Trophoblast cell (in vitro differentiated cells and primary cell): Measurements from ENCODE around the gene CYP17A1.
"Not testable (repeated sequence)": the region's sequence is repeated elsewhere in the genome, so short reads cannot be mapped to it uniquely, and the experiment has no call there.

ENCODE experiments used
- DNase-seq, 2 donors: peaks; one replicate each; pipeline ENCODE4 v3.0.0-alpha.2; 2016
- H2AFZ ChIP-seq: 2 replicates; pipeline ENCODE4 v1.6.1; 2013; ENCODE audit warnings: low read length, moderate library complexity, mild to moderate bottlenecking; ENCODE audit not compliant: insufficient read depth, poor library complexity
- H2AK5ac ChIP-seq: 2 replicates; pipeline ENCODE4 v1.6.1; 2013; ENCODE audit warnings: mild to moderate bottlenecking, low read length
- H2BK120ac ChIP-seq: 2 replicates; pipeline ENCODE4 v1.6.1; 2013; ENCODE audit warnings: low read length, mild to moderate bottlenecking, moderate library complexity; ENCODE audit not compliant: insufficient read depth, poor library complexity
- H2BK12ac ChIP-seq: 2 replicates; pipeline ENCODE4 v1.6.1; 2013; ENCODE audit warnings: mild to moderate bottlenecking, low read length, moderate library complexity
- H2BK5ac ChIP-seq: 2 replicates; pipeline ENCODE4 v1.6.1; 2013; ENCODE audit warnings: low read length, low read depth, moderate library complexity, mild to moderate bottlenecking; ENCODE audit not compliant: poor library complexity
- H3K14ac ChIP-seq: 2 replicates; pipeline ENCODE4 v1.6.1; 2013; ENCODE audit warnings: mild to moderate bottlenecking, low read length
- H3K18ac ChIP-seq: 2 replicates; pipeline ENCODE4 v1.6.1; 2013; ENCODE audit warnings: mild to moderate bottlenecking, low read length
- H3K23ac ChIP-seq: 2 replicates; pipeline ENCODE4 v1.6.1; 2013; ENCODE audit warnings: low read length
- H3K27ac ChIP-seq: 2 replicates; pipeline ENCODE4 v1.5.1; 2013; ENCODE audit warnings: low read depth, mild to moderate bottlenecking, inconsistent platforms, low read length, moderate library complexity
- H3K27me3 ChIP-seq: 2 replicates; pipeline ENCODE4 v1.6.1; 2013; ENCODE audit warnings: inconsistent platforms, mild to moderate bottlenecking, low read length, moderate library complexity; ENCODE audit not compliant: insufficient read depth
- H3K36me3 ChIP-seq, 2 experiments: 1 replicate in 1 of 2; 2 replicates in 1 of 2; pipeline ENCODE4 v1.6.1; 2013; ENCODE audit warnings: low read length in 2 of 2, mild to moderate bottlenecking in 2 of 2, moderate library complexity in 1 of 2; ENCODE audit not compliant: insufficient read depth in 2 of 2, control insufficient read depth in 1 of 2
- H3K4ac ChIP-seq: 2 replicates; pipeline ENCODE4 v1.6.1; 2013; ENCODE audit warnings: low read depth, mild to moderate bottlenecking, low read length, moderate library complexity
- H3K4me1 ChIP-seq, 2 experiments: 1 replicate in 1 of 2; 2 replicates in 1 of 2; pipeline ENCODE4 v1.6.1; 2013; ENCODE audit warnings: low read length in 2 of 2, mild to moderate bottlenecking in 2 of 2, moderate library complexity in 1 of 2; ENCODE audit not compliant: insufficient read depth in 2 of 2, control insufficient read depth in 1 of 2
- H3K4me2 ChIP-seq: 2 replicates; pipeline ENCODE4 v1.6.1; 2013; ENCODE audit warnings: inconsistent platforms, mild to moderate bottlenecking, low read length, moderate library complexity
- H3K4me3 ChIP-seq: 2 replicates; pipeline ENCODE4 v1.5.1; 2013; ENCODE audit warnings: mild to moderate bottlenecking, low read depth, low read length, inconsistent platforms
- H3K79me1 ChIP-seq: one replicate; pipeline ENCODE4 v1.6.1; 2013; ENCODE audit warnings: low read length
- H3K79me2 ChIP-seq: 2 replicates; pipeline ENCODE4 v1.6.1; 2013; ENCODE audit warnings: low read length, mild to moderate bottlenecking; ENCODE audit not compliant: control insufficient read depth, insufficient read depth, poor library complexity
- H3K9ac ChIP-seq: 2 replicates; pipeline ENCODE4 v1.6.1; 2013; ENCODE audit warnings: mild to moderate bottlenecking, low read length
- H3K9me3 ChIP-seq: 2 replicates; pipeline ENCODE4 v1.6.1; 2013; ENCODE audit warnings: low read depth, mild to moderate bottlenecking, control low read depth, inconsistent platforms, low read length; ENCODE audit not compliant: insufficient read depth
- H4K12ac ChIP-seq: 2 replicates; pipeline ENCODE4 v1.6.1; 2013; ENCODE audit warnings: low read depth, mild to moderate bottlenecking, low read length, moderate library complexity
- H4K8ac ChIP-seq: 2 replicates; pipeline ENCODE4 v1.6.1; 2013; ENCODE audit warnings: low read depth, mild to moderate bottlenecking, low read length, moderate library complexity
- H4K91ac ChIP-seq: one replicate; pipeline ENCODE4 v1.6.1; 2013; ENCODE audit warnings: low read depth, mild to moderate bottlenecking, low read length, moderate library complexity
- WGBS: extraction: QIAGEN DNeasy Blood & Tissue Kit; methylation state at CpG from one replicate; pipeline ENCODE4 v1.1.7; 2013; ENCODE audit warnings: missing lambda C conversion rate; ENCODE audit not compliant: insufficient read length, insufficient coverage; ENCODE audit errors: extremely low coverage; 5-methylcytosine and 5-hydroxymethylcytosine counted together

CYP17A1 gene

DNA sequence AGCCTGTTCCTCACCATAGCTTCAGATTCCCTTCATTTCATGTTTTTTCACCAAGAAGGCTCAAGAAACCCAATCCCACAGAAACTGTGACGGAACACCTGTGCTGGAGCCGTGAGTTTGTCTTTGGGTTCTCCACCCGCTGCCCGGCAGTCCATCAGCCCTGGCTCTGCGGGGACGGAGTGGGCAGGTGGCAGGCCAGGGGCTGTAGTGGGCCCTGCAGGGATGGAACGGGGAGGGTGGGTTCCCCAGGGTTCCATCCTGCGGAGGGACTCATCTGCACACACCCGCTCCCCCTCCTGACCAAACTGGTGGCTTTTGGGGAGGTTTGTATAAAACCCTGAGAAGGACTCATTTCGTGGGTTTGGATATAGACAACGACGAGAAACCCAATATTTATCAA, 15.0 kb downstream of the CYP17A1 start:
- Histone ChIP-seq H4K12ac (no peak overlapping the region), H3K79me1 (peaks cover 13% of the 10 kb centered on the region), H4K91ac (no peak overlapping the region), H3K27ac (no peak overlapping the region), H3K18ac (no peak overlapping the region), H2AFZ (no peak overlapping the region), H3K79me2 (peaks cover 4% of the 10 kb centered on the region), H3K4me2 (no peak overlapping the region), H3K9me3 (peaks cover 4% of the 10 kb centered on the region), H3K4me3 (no peak overlapping the region), H2BK12ac (no peak overlapping the region), H2AK5ac (peak overlapping the region; percentile 27), H3K27me3 (no peaks in the 10 kb centered on the region), H3K14ac (no peak overlapping the region), H3K9ac (no peak overlapping the region), H4K8ac (no peak overlapping the region), H3K23ac (no peak overlapping the region), H2BK120ac (no peak overlapping the region), H3K4ac (no peak overlapping the region), H2BK5ac (no peak overlapping the region), H3K4me1 (peaks cover 16 to 17% of the 10 kb centered on the region in 2 experiments), H3K36me3 (no peaks in the 10 kb centered on the region)
- DNase-seq = no peak
- WGBS = no CpG with 5 or more reads among the region's 12 CpGs

DNA sequence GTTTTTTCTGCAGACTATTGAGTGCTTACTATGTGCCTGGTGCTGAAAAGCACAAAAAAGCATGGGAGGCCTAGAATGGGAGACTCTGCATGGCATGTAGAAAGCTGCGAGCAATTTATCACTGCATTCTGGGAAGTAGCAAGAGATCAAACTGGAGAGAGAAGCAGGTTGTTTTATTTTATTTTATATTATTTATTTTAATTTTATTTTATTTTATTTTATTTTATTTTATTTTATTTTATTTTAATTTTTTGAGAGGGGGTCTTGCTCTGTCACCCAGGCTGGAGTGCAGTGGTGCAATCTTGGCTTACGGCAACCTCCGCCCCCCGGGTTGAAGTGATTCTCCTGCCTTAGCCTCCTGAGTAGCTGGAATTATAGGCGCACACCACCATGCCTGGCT, 17.2 kb downstream of the CYP17A1 start:
- not testable (repeated sequence) for H3K36me3 ChIP-seq, H3K27me3 ChIP-seq, H3K79me2 ChIP-seq, H3K4me2 ChIP-seq, H3K18ac ChIP-seq, H3K4me3 ChIP-seq, H4K12ac ChIP-seq, H2AFZ ChIP-seq, H2BK5ac ChIP-seq, H3K14ac ChIP-seq, H3K9me3 ChIP-seq, H3K9ac ChIP-seq, H2AK5ac ChIP-seq, H3K27ac ChIP-seq, H3K4ac ChIP-seq, H2BK12ac ChIP-seq, H3K23ac ChIP-seq, H4K8ac ChIP-seq, DNase-seq
- H3K4me1 ChIP-seq = peaks cover 28 to 29% of the 10 kb centered on the region in 2 experiments
- peak overlapping the region; percentile 83 for H4K91ac ChIP-seq
- peaks cover 21% of the 10 kb centered on the region for H3K79me1 ChIP-seq
- H2BK120ac ChIP-seq = peak overlapping the region; percentile 19
- no CpG with 5 or more reads among the region's 5 CpGs for WGBS

DNA sequence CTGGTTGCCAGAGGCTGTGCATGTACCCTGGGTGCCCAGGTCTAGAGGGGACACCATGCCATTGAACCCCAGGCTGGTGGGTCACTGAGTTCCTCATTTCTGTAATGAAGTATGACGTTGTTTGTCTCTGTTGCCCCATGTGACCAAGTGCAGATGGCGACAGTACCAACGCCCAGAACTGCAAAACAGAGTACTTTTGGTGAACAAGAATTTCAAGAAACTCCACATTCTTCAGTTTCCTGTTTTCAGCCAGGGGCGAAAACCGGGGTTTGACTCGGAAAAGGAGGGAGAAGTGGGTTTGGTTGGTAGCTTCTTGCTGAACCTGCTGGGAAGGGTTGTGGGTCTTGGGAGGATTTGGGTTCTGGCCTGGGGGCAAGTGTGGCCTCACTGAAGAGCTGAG, 18.2 kb downstream of the CYP17A1 start:
- peak overlapping the region; percentile 74 for H2BK5ac ChIP-seq
- H3K79me1 ChIP-seq = peaks cover 21% of the 10 kb centered on the region
- H4K91ac ChIP-seq = peak overlapping the region; percentile 83
- no peaks in the 10 kb centered on the region for H3K27me3 ChIP-seq
- no peak overlapping the region for H3K9ac ChIP-seq
- peak overlapping the region; percentile 89 for H4K8ac ChIP-seq
- DNase-seq = peak; percentile 73 to 97
- peak overlapping the region; percentile 36 for H3K4me2 ChIP-seq
- peak overlapping the region; percentile 90 for H2BK12ac ChIP-seq
- peak overlapping the region; percentile 52 for H3K14ac ChIP-seq
- peak overlapping the region; percentile 35 for H3K4ac ChIP-seq
- peaks cover 4% of the 10 kb centered on the region for H3K79me2 ChIP-seq
- no peak overlapping the region for H3K23ac ChIP-seq
- H3K4me1 ChIP-seq = peaks cover 31 to 35% of the 10 kb centered on the region in 2 experiments
- no peak overlapping the region for H2AFZ ChIP-seq
- H2AK5ac ChIP-seq = no peak overlapping the region
- peak overlapping the region; percentile 93 for H2BK120ac ChIP-seq
- no CpG with 5 or more reads among the region's 6 CpGs for WGBS
- no peaks in the 10 kb centered on the region for H3K9me3 ChIP-seq
- H3K4me3 ChIP-seq = no peak overlapping the region
- H3K18ac ChIP-seq = peak overlapping the region; percentile 30
- no peak overlapping the region for H4K12ac ChIP-seq
- peak overlapping the region; percentile 80 for H3K27ac ChIP-seq
- H3K36me3 ChIP-seq = peaks cover 10 to 14% of the 10 kb centered on the region in 2 experiments

DNA sequence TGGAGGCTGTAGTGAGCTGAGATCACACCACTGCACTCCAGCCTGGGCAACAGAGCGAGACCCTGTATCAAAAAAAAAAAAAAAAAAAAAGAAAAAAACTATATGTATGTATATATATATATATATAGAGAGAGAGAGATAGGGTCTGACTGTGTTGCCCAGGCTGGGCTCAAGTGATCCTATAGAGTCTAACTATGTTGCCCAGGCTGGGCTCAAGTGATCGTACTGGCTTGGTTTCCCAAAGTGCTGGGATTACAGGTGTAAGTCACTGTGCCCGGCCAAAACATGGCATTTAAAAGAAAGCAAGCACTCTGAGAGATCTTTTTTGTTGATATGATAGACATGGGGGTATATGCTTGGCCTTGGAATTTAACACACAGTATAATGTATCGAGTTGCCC, 20.0 kb downstream of the CYP17A1 start:
- no peak overlapping the region for H3K9ac ChIP-seq
- no CpG with 5 or more reads among the region's 4 CpGs for WGBS

More for the DNA sequence above, 20.0 kb downstream of the CYP17A1 start:
- H2BK12ac ChIP-seq = no peak overlapping the region
- no peak overlapping the region for H3K14ac ChIP-seq
- peaks cover 21% of the 10 kb centered on the region for H3K79me1 ChIP-seq
- H3K36me3 ChIP-seq = peaks cover 25 to 33% of the 10 kb centered on the region in 2 experiments
- no peak overlapping the region for H3K27ac ChIP-seq
- no peak overlapping the region for H4K8ac ChIP-seq
- no peak overlapping the region for H3K4ac ChIP-seq
- no peak overlapping the region for H4K91ac ChIP-seq
- peaks cover 36 to 40% of the 10 kb centered on the region in 2 experiments for H3K4me1 ChIP-seq
- no peak overlapping the region for H2BK120ac ChIP-seq
- H2AFZ ChIP-seq = no peak overlapping the region
- H3K79me2 ChIP-seq = peaks cover 4% of the 10 kb centered on the region
- H3K23ac ChIP-seq = no peak overlapping the region
- no peaks in the 10 kb centered on the region for H3K9me3 ChIP-seq
- H2AK5ac ChIP-seq = no peak overlapping the region
- DNase-seq = no peak
- H3K4me2 ChIP-seq = no peak overlapping the region
- no peaks in the 10 kb centered on the region for H3K27me3 ChIP-seq
- no peak overlapping the region for H2BK5ac ChIP-seq
- H3K18ac ChIP-seq = no peak overlapping the region
- H3K4me3 ChIP-seq = no peak overlapping the region
- H4K12ac ChIP-seq = no peak overlapping the region
